HG02852 (cell line): ENCODE data around the gene DIAPH1.

Source experiments
- ATAC-seq: cut with Tn5 transposase; IDR thresholded peaks from one replicate; pipeline ENCODE4 v1.9.1; 2021; ENCODE audit warnings: mild to moderate bottlenecking, moderate library complexity; ENCODE audit not compliant: unreplicated experiment

Gene DIAPH1

GRCh38 chr5:141565826-141566570 is 52.8 kb downstream of the DIAPH1 start:
- no peak for ATAC-seq

GRCh38 chr5:141564216-141564692 is 54.5 kb downstream of the DIAPH1 start:
- ATAC-seq = peak; percentile 98

- ATAC-seq = no peak
Observed at GRCh38 chr5:141560725-141561483, 57.9 kb downstream of the DIAPH1 start.

GRCh38 chr5:141560151-141560550 is 58.6 kb downstream of the DIAPH1 start:
- no peak for ATAC-seq

GRCh38 chr5:141559461-141559860 is 59.3 kb downstream of the DIAPH1 start:
- ATAC-seq = no peak

- ATAC-seq = no peak
Observed at GRCh38 chr5:141558150-141558549, 60.6 kb downstream of the DIAPH1 start.

GRCh38 chr5:141557681-141558136 is 61.1 kb downstream of the DIAPH1 start:
- ATAC-seq = no peak

GRCh38 chr5:141547921-141548320 is 70.9 kb downstream of the DIAPH1 start:
- no peak for ATAC-seq

- no peak for ATAC-seq
Observed at GRCh38 chr5:141547488-141547887, 71.3 kb downstream of the DIAPH1 start.

- ATAC-seq = no peak
Observed at GRCh38 chr5:141543053-141543452, 75.7 kb downstream of the DIAPH1 start.

- no peak for ATAC-seq
Observed at GRCh38 chr5:141534492-141535213, 84.1 kb downstream of the DIAPH1 start.

- no peak for ATAC-seq
Observed at GRCh38 chr5:141533897-141534296, 84.9 kb downstream of the DIAPH1 start.

- ATAC-seq = no peak
Observed at GRCh38 chr5:141532726-141533125, 86.1 kb downstream of the DIAPH1 start.

- peak; percentile 47 for ATAC-seq
Observed at GRCh38 chr5:141529873-141530272, 88.9 kb downstream of the DIAPH1 start.

GRCh38 chr5:141529002-141529401 is 89.8 kb downstream of the DIAPH1 start:
- peak; percentile 62 for ATAC-seq

- ATAC-seq = no peak
Observed at GRCh38 chr5:141528291-141528984, 90.4 kb downstream of the DIAPH1 start.

GRCh38 chr5:141527426-141527825 is 91.4 kb downstream of the DIAPH1 start:
- ATAC-seq = no peak

- no peak for ATAC-seq
Observed at GRCh38 chr5:141525653-141526052, 93.1 kb downstream of the DIAPH1 start.

- ATAC-seq = peak; percentile 47
Observed at GRCh38 chr5:141524604-141525597, 93.9 kb downstream of the DIAPH1 start.

- no peak for ATAC-seq
Observed at GRCh38 chr5:141523991-141524390, 94.8 kb downstream of the DIAPH1 start.
